Measurements from ENCODE around the gene TIMD4.
A peak's percentile ranks its signal among the peaks of the same experiment; 100 is the strongest.
"Not testable (repeated sequence)": the region's sequence is repeated elsewhere in the genome, so short reads cannot be mapped to it uniquely, and the experiment has no call there.

The TIMD4 gene

GRCh38 chr5:156963125-156963524 lies at the start of gene TIMD4:
TSS of gene TIMD4 (minus strand) at chr5:156963226. CDS start at chr5:156963198, 28 bp downstream.
- no peak for DNase-seq (ENCODE audit: low spot score)

DNA sequence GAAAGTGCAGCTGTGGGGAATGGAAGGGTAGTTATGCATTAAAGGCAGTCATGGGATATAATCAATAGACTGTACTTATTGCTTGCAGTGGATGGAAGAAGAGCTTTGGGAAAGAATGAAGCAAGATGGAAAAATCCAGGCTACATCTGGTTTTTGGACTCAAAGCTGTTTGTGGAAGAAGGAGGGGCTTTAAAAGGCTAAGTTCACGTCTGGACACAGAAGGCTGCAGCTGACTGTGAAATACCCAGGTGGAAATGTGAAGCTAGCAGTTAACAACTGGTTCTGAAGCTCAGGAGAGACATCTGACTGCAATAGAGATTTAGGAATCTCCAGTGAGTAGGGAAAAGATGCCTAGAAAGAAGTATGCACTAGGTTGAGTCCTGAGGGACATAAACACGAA lies 43.2 kb upstream of the TIMD4 start:
- no peak for DNase-seq (ENCODE audit: low spot score)

DNA sequence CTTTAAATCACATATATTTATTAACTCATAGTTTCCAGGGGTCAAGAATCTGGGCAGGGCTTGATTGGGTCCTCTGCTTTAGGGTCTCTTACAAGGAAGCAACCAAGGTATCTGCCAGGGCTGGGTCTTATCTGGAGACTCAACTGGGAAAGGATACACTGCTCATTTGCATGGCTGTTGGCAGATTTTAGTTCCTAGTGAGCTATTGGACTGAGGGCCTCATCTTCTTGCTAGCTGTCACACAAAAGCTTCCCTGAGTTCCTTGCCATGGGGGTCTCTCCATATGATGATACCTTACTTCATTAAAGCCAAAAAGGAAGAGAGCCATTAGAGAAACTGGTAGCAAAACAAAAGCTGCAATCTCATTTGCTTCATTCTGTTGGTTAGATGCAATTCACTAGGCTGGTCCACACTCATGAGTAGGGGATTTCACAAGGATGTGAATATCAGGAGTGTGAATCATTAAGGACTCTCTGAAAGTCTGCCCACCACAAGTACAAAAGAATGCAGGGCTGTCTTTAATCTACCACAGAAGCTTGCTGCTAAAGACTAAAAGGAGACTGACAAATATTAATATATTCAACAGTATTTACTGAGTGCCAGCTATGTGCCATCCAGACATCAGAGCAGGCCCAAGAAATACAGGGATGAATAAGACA lies 42.0 kb upstream of the TIMD4 start:
- DNase-seq (ENCODE audit: low spot score), result no peak

DNA sequence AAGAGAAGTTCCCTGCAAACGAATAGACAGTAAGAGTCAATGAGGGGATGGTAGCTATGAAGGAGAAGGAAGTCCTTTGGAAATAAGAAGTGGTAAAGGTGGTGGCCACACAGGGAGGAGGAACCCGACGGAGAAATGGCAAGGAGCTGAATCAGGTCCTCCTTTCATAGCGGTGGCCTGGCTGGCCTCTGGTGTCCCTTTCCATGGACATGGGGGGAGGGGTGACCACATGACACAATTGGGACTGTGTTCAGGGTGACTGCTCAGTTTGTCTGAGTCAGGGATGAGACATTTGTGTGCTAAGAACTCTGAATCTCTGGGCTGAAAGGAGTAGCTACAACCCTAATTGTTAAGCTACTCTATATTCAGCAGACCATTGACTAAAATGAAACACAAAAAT lies 28.7 kb upstream of the TIMD4 start:
- DNase-seq (ENCODE audit: low spot score), result no peak

- DNase-seq (ENCODE audit: low spot score), result no peak
Observed at GRCh38 chr5:156984064-156984463, 21.0 kb upstream of the TIMD4 start.

DNA sequence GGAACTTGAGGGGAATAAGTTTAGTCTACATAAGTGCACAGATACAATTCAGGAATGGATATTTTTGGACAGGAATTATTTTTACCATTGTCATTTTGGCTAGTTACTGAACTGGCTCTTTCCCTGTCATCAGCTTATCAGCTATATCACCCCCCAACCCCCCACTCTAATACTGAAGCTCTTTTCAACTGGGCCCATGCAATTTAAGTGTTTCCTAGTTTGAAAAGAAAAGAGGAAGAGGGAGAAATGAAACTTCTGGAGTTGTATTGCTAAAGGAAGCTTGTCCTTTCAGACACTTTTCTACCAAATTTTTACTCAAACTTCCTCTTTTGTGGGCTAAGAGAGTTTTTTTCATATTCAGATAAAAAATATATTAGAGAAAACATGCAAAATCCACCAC lies 18.5 kb upstream of the TIMD4 start:
- DNase-seq (ENCODE audit: low spot score), result no peak

DNA sequence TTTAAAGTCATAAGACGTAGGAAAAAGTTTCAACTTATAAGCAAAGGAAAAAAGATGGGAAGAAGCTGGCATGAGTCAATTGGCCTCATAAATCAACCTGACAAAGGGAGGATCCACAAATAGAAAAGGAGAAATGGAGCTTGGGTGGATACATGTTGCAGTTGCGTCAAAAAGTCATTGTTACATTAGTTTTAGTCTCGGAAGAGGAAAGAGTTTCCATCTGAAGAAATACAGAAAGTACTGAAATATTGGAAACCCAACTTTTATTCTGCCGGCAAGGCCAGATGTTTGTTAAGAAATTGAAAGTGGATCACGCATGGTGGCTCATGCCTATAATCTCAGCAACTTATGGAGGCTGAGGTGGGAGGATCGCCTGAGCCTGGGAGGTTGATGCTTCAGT lies 11.3 kb upstream of the TIMD4 start:
- DNase-seq (ENCODE audit: low spot score), result no peak

DNA sequence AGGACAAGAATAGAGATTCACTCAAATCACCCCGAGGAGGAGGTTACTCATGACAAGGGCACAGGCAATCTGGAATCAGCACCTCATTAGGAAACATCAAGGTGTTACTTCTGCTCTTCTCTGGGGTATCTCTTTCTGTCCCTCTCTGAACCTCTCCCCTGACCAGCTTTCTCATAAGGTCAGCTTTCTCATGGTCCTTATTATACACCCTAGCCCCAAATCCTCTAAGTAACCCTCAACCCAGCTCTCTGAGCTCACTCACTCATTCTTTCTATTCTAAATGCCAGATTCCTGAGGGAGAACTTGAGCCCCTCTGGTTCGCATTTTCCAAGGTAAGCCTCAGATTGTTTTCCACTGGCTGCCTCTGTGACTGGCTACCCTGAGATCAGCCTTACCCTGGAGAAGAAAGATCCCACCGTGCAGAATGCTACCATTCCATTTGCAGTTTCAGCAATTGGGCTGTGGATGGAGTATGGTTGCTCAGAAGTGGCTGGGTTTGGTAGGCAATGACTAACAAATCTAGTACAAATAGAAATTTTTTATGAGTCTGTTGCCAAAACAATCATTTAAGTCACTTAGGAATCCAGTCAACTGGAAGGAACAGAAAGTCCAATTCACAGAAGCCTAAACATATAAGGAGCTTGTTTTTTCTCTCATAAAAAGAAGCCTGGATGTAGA lies 9.0 kb upstream of the TIMD4 start:
- no peak for DNase-seq (ENCODE audit: low spot score)

- DNase-seq (ENCODE audit: low spot score), result peak; percentile 12
Observed at GRCh38 chr5:156971415-156971814, 8.4 kb upstream of the TIMD4 start.

GRCh38 chr5:156967386-156967785 lies 4.4 kb upstream of the TIMD4 start:
- DNase-seq (ENCODE audit: low spot score), result not testable (repeated sequence)

DNA sequence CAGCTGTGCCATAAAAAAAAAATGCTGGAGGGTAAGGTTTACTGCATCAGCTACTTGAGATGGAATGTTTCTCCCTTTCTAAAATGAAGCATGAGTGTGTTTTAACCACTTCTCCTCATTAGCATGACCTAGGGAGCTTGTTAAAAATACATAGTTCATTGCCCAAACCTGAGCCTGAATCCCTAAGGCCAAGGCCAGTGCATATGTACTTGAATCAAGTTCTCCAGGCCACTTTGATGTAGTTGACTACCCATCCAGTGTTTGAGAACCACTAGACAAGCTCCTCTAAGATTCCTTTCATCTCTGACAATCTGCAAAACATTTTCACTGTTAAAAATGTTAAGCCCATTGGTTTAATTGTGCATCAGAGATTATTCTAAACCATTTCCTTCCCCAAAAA lies 6.7 kb downstream of the TIMD4 start:
- DNase-seq (ENCODE audit: low spot score), result no peak

DNA sequence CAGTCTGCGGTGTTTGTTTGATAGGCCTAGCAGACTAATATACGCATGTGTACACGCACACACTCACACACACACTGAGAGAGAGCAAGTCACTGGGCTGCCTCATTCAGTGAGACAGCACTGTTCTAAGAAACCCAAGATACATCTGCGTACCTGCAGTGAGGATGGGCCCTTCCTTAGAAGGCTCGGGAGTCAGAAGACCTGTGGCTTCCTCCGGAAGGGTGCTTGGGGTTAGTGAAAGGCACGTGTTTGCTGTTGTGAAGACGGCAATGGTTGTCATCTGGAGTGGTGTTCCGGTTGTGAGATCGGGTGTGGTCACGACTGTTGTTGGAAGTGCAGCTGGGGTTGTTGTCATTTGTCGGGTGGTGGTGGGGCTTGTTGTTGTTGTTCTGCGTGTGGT lies 11.7 kb downstream of the TIMD4 start:
- no peak for DNase-seq (ENCODE audit: low spot score)

DNA sequence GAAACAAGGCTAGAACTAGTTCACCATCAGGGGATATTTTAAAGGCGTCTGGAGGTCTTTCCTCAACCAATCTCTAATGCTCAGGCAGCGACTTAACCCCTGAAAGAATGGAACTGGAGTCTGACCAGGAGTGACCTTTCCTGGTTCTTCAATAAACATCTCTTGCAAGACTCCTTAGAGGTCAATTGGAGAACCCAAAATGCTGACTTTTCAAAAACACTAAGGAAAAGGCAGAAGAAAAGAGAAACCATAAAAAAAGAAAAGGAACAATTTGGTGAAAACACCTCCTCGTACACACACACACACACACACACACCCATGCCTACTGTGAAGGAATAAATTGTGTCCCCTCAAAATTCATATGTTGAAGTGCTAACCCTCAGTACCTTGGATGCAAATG lies 12.3 kb downstream of the TIMD4 start:
- no peak for DNase-seq (ENCODE audit: low spot score)

DNA sequence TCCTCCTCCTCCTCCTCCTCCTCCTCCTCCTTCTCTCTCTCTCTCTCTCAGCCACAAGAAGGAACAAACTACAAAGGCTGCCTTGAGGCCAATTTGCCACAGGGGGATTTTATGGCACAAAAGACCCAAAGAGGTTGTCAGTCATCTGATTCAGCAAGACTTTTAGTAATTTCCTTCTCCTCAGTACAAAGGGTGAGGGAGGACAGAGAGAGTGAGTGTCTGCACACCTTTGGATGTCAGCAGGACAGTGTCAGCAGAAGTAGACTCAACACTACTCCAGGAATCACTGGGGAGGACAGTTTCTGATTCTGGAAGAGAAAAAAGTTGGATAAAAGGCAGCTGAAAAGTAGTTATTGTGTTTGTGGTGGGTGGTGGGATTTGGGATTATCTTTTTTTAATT lies 13.6 kb downstream of the TIMD4 start:
- no peak for DNase-seq (ENCODE audit: low spot score)

GRCh38 chr5:156947925-156948324 lies 15.1 kb downstream of the TIMD4 start:
- DNase-seq (ENCODE audit: low spot score), result no peak

- DNase-seq (ENCODE audit: low spot score), result peak; percentile 51
Observed at GRCh38 chr5:156942064-156942463, 21.0 kb downstream of the TIMD4 start.

- not testable (repeated sequence) for DNase-seq (ENCODE audit: low spot score)
Observed at GRCh38 chr5:156940462-156940861, 22.6 kb downstream of the TIMD4 start.

DNA sequence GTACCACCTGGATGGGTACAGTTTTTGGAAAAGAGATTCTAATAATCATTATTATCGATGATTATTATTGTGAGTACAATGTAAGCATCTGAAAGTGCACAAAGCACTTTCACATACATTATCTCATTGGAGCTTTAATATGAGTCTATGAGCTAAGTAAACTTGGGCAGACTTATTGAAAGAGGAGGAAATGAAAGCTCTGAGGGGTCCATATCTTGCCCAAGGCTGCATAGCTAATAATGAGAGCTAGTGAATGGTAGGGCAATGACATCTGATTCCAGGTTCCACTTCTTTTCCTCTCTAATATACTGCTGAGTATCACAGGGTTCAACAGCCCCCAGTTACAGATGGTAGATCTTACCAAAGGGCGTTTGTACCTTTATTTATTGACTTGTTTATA lies 26.1 kb downstream of the TIMD4 start:
- no peak for DNase-seq (ENCODE audit: low spot score)

GRCh38 chr5:156934450-156935211 lies 28.4 kb downstream of the TIMD4 start:
- peak; percentile 75 for DNase-seq (ENCODE audit: low spot score)

DNA sequence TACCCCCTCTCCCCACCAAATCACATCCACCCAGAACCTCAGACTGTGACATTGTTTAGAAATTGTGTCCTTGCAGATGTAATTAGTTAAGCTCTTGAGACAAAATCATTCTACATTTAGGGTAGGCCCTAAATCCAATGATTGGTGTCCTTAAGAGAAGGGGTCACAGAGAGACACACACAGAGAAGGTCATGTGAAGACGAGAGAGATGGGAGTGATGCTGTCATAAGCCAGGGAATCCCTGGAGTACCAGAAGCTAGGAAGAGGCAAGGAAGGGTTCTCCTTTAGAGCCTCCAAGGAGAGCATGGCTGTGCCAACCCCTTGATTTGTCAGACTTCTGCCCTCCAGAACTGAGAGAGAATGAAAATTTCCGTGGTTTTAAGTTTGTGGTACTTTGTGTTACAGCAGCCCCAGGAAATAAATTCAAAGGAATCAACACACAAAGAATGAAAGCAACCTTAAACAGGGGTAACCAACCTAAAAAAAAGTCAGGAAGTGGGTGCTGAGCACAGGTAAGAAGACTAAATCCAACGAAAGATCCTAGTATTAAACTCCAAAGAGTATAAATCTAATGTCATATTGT lies 33.6 kb downstream of the TIMD4 start:
- peak; percentile 61 for DNase-seq (ENCODE audit: low spot score)

GRCh38 chr5:156927545-156927944 lies 35.5 kb downstream of the TIMD4 start:
- no peak for DNase-seq (ENCODE audit: low spot score)

DNA sequence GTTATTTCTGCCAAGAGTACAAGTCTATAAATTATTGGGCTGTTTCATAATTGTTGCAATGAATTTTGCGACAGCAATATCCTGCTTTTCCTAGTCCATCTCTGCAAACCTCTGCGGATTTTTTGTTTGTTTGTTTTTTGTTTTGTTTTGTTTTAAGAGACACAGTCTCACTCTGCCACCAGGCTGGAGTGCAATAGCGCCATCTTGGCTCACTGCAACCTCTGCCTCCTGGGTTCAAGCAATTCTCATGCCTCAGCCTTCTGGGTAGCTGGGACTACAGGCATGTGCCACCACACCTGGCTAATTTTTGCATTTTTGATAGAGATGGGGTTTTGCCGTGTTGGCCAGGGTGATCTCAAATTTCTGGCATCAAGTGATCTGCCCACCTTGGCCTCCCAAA lies 37.3 kb downstream of the TIMD4 start:
- DNase-seq (ENCODE audit: low spot score), result not testable (repeated sequence)

All from activated CD4-positive, alpha-beta T cell treated with anti-CD3 and anti-CD28 coated beads, Interleukin-2, Interleukin-4, amounts not matched to agents 100 ng/mL and 50 ng/mL, durations not matched to agents 16 hours and 8 hours (primary cell).